T-cell (primary cell): ENCODE measurements around the gene P2RY8. TPM values are rescaled to one million over a fixed set of nuclear protein-coding genes. Genes with fewer than 3 reads are reported as not detected.
A peak's percentile ranks its signal among the peaks of the same experiment; 100 is the strongest.
"Not testable (repeated sequence)": the region's sequence is repeated elsewhere in the genome, so short reads cannot be mapped to it uniquely, and the experiment has no call there.

Experiments used
- ATAC-seq, 4 experiments: fragments of 200-7000 bp in 3 of 4; fragments of 150-1000 bp in 1 of 4; cut with Tn5 transposase; replicated peaks in 1 of 4; 1 replicate in 3 of 4; 2 replicates in 1 of 4; pipeline ENCODE4 v1.10.0; 2021; ENCODE audit warnings: moderate library complexity in 3 of 4, mild to moderate bottlenecking in 2 of 4, moderate number of reproducible peaks in 1 of 4
- CTCF ChIA-PET, 2 donors: fragments of 300-600 bp; sonication (Branson Sonifier 250); formaldehyde crosslinking; loops; one replicate each; lab custom pipeline; 2022; ENCODE audit warnings: antibody characterized with exemption in 2 of 2; lab: Charles Lee
- POLR2A ChIA-PET, 2 donors: fragments of 300-600 bp; sonication (Branson Sonifier 250); formaldehyde crosslinking; loops; one replicate each; lab custom pipeline; 2022; ENCODE audit warnings: antibody characterized with exemption in 2 of 2; lab: Charles Lee
- DNase-seq, 35 experiments: peaks; one replicate each; pipeline versions ENCODE4 v3.0.0 to v3.0.0-alpha.2; 2013 to 2023
- H3K27ac ChIP-seq: one replicate; pipeline ENCODE4 v1.5.1; 2013; ENCODE audit warnings: low read length
- H3K27me3 ChIP-seq, 2 experiments: replicated peaks in 1 of 2; 1 replicate in 1 of 2; 2 replicates in 1 of 2; pipeline versions ENCODE4 v1.6.1 to v1.7.0; 2013; ENCODE audit warnings: low read length in 1 of 2, mixed read lengths in 1 of 2; ENCODE audit not compliant: control insufficient read depth in 2 of 2, insufficient read depth in 2 of 2; ENCODE audit errors: extremely low read depth in 1 of 2
- H3K36me3 ChIP-seq, 2 donors: 1 replicate in 1 of 2; 2 replicates in 1 of 2; pipeline versions ENCODE4 v1.6.1 to v1.7.0; 2013; ENCODE audit warnings: low read length in 1 of 2; ENCODE audit not compliant: control insufficient read depth in 2 of 2, insufficient read depth in 1 of 2; ENCODE audit errors: extremely low read depth in 1 of 2
- H3K4me1 ChIP-seq, 2 experiments: 1 replicate in 1 of 2; 2 replicates in 1 of 2; pipeline versions ENCODE4 v1.6.1 to v1.7.0; 2013; ENCODE audit warnings: low read length in 2 of 2, mixed read lengths in 1 of 2; ENCODE audit not compliant: insufficient read depth in 2 of 2, control insufficient read depth in 1 of 2; ENCODE audit errors: extremely low read depth in 1 of 2
- H3K4me3 ChIP-seq, 2 donors: 1 replicate in 1 of 2; 2 replicates in 1 of 2; pipeline versions ENCODE4 v1.5.1 to v1.7.0; 2013; ENCODE audit warnings: mild to moderate bottlenecking in 2 of 2, low read length in 1 of 2, moderate library complexity in 1 of 2; ENCODE audit not compliant: control insufficient read depth in 1 of 2; ENCODE audit errors: extremely low read depth in 1 of 2
- H3K9me3 ChIP-seq: 2 replicates; pipeline ENCODE4 v1.7.0; 2013
- H3K27ac Mint-ChIP-seq, 2 donors: one replicate each; pipeline ENCODE4 v1.8.0; 2020 to 2021; ENCODE audit warnings: mild to moderate bottlenecking in 2 of 2, mixed read lengths in 2 of 2
- H3K27me3 Mint-ChIP-seq, 2 donors: one replicate each; pipeline ENCODE4 v1.8.0; 2021 to 2022; ENCODE audit warnings: mixed read lengths in 2 of 2
- H3K36me3 Mint-ChIP-seq: one replicate; pipeline ENCODE4 v1.8.0; 2021; ENCODE audit warnings: mixed read lengths
- H3K4me1 Mint-ChIP-seq, 3 donors: one replicate each; pipeline ENCODE4 v1.8.0; 2020 to 2022; ENCODE audit warnings: mixed read lengths in 3 of 3, mild to moderate bottlenecking in 1 of 3
- H3K4me3 Mint-ChIP-seq, 3 donors: one replicate each; pipeline ENCODE4 v1.8.0; 2020 to 2022; ENCODE audit warnings: mild to moderate bottlenecking in 3 of 3, mixed read lengths in 3 of 3, moderate library complexity in 3 of 3
- H3K9me3 Mint-ChIP-seq, 3 donors: one replicate each; pipeline ENCODE4 v1.8.0; 2020 to 2022; ENCODE audit warnings: mixed read lengths in 3 of 3
- WGBS: methylation state at CpG from one replicate; pipeline ENCODE4 v1.1.5; 2013; ENCODE audit warnings: missing lambda C conversion rate; ENCODE audit not compliant: insufficient coverage; 5-methylcytosine and 5-hydroxymethylcytosine counted together
- total RNA-seq, 35 experiments: library from RNA in 6 of 35; stranded (reverse) in 6 of 35; fragments of 120-200 nt in 1 of 35; gene quantifications; one replicate each; pipeline versions ENCODE4 v1.2.1 to v1.2.4 and lab custom pipeline; 2013 to 2026

The P2RY8 gene
- total RNA-seq, 5 donors from 2014 or later (not counting 1 experiment from before 2014, with no cell fraction given) = 114 to 219 (median 182) TPM

GRCh38 chrX:1558761-1559468 is 21.9 kb upstream of the P2RY8 start:
- Mint-ChIP-seq H3K4me1 (peaks cover 54 to 82% (median 74%) of the 10 kb centered on the region in 3 donors), H3K36me3 (peaks cover 9% of the 10 kb centered on the region), H3K27ac (peak overlapping the region; percentile 61 to 76), H3K27me3 (no peaks in the 10 kb centered on the region), H3K9me3 (peaks cover 6 to 12% (median 11%) of the 10 kb centered on the region in 3 donors), H3K4me3 (no peak overlapping the region)
- Histone ChIP-seq H3K9me3 (no peaks in the 10 kb centered on the region), H3K4me1 (peaks cover 21 to 62% of the 10 kb centered on the region in 2 experiments), H3K4me3 (no peak overlapping the region), H3K27ac (no peak overlapping the region), H3K27me3 (no peaks in the 10 kb centered on the region), H3K36me3 (no peaks in the 10 kb centered on the region)
- POLR2A ChIA-PET = no interaction called here
- no peak for ATAC-seq
- CTCF ChIA-PET = no interaction called here
- peak in 1 of 35 experiments; percentile 4 for DNase-seq
- 96% methylated on average over 7 of the region's 13 CpGs for whole genome bisulfite sequencing

- Mint-ChIP-seq H3K27ac (peak overlapping the region; percentile 71 to 87), H3K4me1 (peaks cover 58 to 83% (median 68%) of the 10 kb centered on the region in 3 donors), H3K36me3 (peaks cover 13% of the 10 kb centered on the region), H3K4me3 (peak overlapping the region in 1 of 3 donors; percentile 1), H3K9me3 (peaks cover 8 to 17% (median 11%) of the 10 kb centered on the region in 3 donors)
- H3K27me3 ChIP-seq, H3K9me3 ChIP-seq, H3K27me3 Mint-ChIP-seq, CTCF ChIA-PET, POLR2A ChIA-PET, H3K36me3 ChIP-seq, ATAC-seq, H3K4me3 ChIP-seq: not testable (repeated sequence)
- peak overlapping the region; percentile 12 for H3K27ac ChIP-seq
- peak in 1 of 35 experiments; percentile 2 for DNase-seq
- peaks cover 22 to 72% of the 10 kb centered on the region in 2 experiments for H3K4me1 ChIP-seq
Measured at GRCh38 chrX:1557442-1557841, 20.5 kb upstream of the P2RY8 start.

- ChIA-PET POLR2A (no interaction called here), CTCF (no interaction called here)
- Histone ChIP-seq H3K9me3 (no peaks in the 10 kb centered on the region), H3K4me3 (peak overlapping the region in 1 of 2 donors; percentile 8), H3K27ac (peak overlapping the region; percentile 99), H3K27me3 (no peaks in the 10 kb centered on the region), H3K36me3 (no peaks in the 10 kb centered on the region), H3K4me1 (peaks cover 19 to 69% of the 10 kb centered on the region in 2 experiments)
- 94% methylated on average over 3 of the region's 6 CpGs for WGBS
- peaks cover 19% of the 10 kb centered on the region for H3K36me3 Mint-ChIP-seq
- no peak for ATAC-seq
- peaks cover 8 to 20% (median 19%) of the 10 kb centered on the region in 3 donors for H3K9me3 Mint-ChIP-seq
- peak overlapping the region; percentile 65 to 73 (median 67) for H3K4me3 Mint-ChIP-seq
- peaks cover 64 to 84% (median 68%) of the 10 kb centered on the region in 3 donors for H3K4me1 Mint-ChIP-seq
- DNase-seq = no peak
- peak overlapping the region; percentile 96 to 97 for H3K27ac Mint-ChIP-seq
- H3K27me3 Mint-ChIP-seq = no peaks in the 10 kb centered on the region
Measured at GRCh38 chrX:1555370-1555769, 18.4 kb upstream of the P2RY8 start.

- Mint-ChIP-seq H3K36me3 (peaks cover 19% of the 10 kb centered on the region), H3K9me3 (peaks cover 8 to 20% (median 19%) of the 10 kb centered on the region in 3 donors), H3K4me1 (peaks cover 64 to 85% (median 68%) of the 10 kb centered on the region in 3 donors), H3K27ac (peak overlapping the region; percentile 96 to 97), H3K27me3 (no peaks in the 10 kb centered on the region), H3K4me3 (peak overlapping the region; percentile 65 to 73 (median 67))
- H3K4me3 ChIP-seq = peak overlapping the region in 1 of 2 donors; percentile 8
- peak; percentile 97 to 99 (median 98) for ATAC-seq
- no peaks in the 10 kb centered on the region for H3K36me3 ChIP-seq
- POLR2A ChIA-PET = no interaction called here
- H3K27me3 ChIP-seq = no peaks in the 10 kb centered on the region
- peak; percentile 37 to 90 (median 73) for DNase-seq
- CTCF ChIA-PET = no interaction called here
- no peaks in the 10 kb centered on the region for H3K9me3 ChIP-seq
- H3K27ac ChIP-seq = peak overlapping the region; percentile 99
- 33% methylated on average over 13 of the region's 19 CpGs for WGBS
- H3K4me1 ChIP-seq = peaks cover 19 to 68% of the 10 kb centered on the region in 2 experiments
Measured at GRCh38 chrX:1554469-1555210, 17.7 kb upstream of the P2RY8 start.

- ATAC-seq (no peak), DNase-seq (no peak)
- H3K27ac ChIP-seq = peak overlapping the region; percentile 99
- CTCF ChIA-PET = no interaction called here
- no peaks in the 10 kb centered on the region for H3K9me3 ChIP-seq
- H3K4me3 Mint-ChIP-seq = peak overlapping the region in 1 of 3 donors; percentile 73
- peaks cover 19 to 69% of the 10 kb centered on the region in 2 experiments for H3K4me1 ChIP-seq
- H3K36me3 ChIP-seq = peaks cover 0 to 3% of the 10 kb centered on the region in 2 donors
- no peak overlapping the region for H3K4me3 ChIP-seq
- no peaks in the 10 kb centered on the region for H3K27me3 ChIP-seq
- peaks cover 49 to 72% (median 59%) of the 10 kb centered on the region in 3 donors for H3K4me1 Mint-ChIP-seq
- H3K27me3 Mint-ChIP-seq = no peaks in the 10 kb centered on the region
- WGBS = 92% methylated on average over 2 of the region's 3 CpGs
- peak overlapping the region; percentile 96 to 97 for H3K27ac Mint-ChIP-seq
- peaks cover 8 to 16% (median 15%) of the 10 kb centered on the region in 3 donors for H3K9me3 Mint-ChIP-seq
- peaks cover 19% of the 10 kb centered on the region for H3K36me3 Mint-ChIP-seq
- POLR2A ChIA-PET = no interaction called here
Measured at GRCh38 chrX:1551959-1552546, 15.1 kb upstream of the P2RY8 start.

- Histone ChIP-seq H3K9me3 (no peaks in the 10 kb centered on the region), H3K4me3 (no peak overlapping the region), H3K27me3 (no peaks in the 10 kb centered on the region), H3K36me3 (peaks cover 0 to 3% of the 10 kb centered on the region in 2 donors), H3K4me1 (peaks cover 0 to 25% of the 10 kb centered on the region in 2 experiments), H3K27ac (no peak overlapping the region)
- Mint-ChIP-seq H3K27me3 (no peaks in the 10 kb centered on the region), H3K27ac (peak overlapping the region; percentile 81 to 82), H3K4me3 (no peak overlapping the region), H3K4me1 (peaks cover 19 to 43% (median 30%) of the 10 kb centered on the region in 3 donors), H3K36me3 (peaks cover 7% of the 10 kb centered on the region), H3K9me3 (peaks cover 4 to 9% (median 6%) of the 10 kb centered on the region in 3 donors)
- no peak for ATAC-seq
- CTCF ChIA-PET = no interaction called here
- DNase-seq = peak in 1 of 35 experiments; percentile 2
- POLR2A ChIA-PET = no interaction called here
- 90% methylated on average over 16 of the region's 18 CpGs for WGBS
Measured at GRCh38 chrX:1546691-1547251, 9.8 kb upstream of the P2RY8 start.
